SH-SY5Y (cell line): ENCODE measurements around the gene FADS1.

Source experiments
- GATA2 ChIP-seq: IDR thresholded peaks from 2 replicates; pipeline ENCODE4 v1.6.1; 2011; ENCODE audit warnings: mild to moderate bottlenecking, low read depth, low read length
- GATA3 ChIP-seq: IDR thresholded peaks from 2 replicates; pipeline ENCODE4 v1.6.1; 2011; ENCODE audit warnings: low read depth, mild to moderate bottlenecking, low read length, moderate library complexity

GRCh38 chr11:61774411-61774810 is 42.4 kb downstream of the FADS1 start:
- TF ChIP-seq GATA3 (no peak), GATA2 (no peak)
